Colonic mucosa (tissue), 4 donors: ENCODE results near the gene GPC5. TPM values are rescaled to one million over a fixed set of nuclear protein-coding genes. Genes with fewer than 3 reads are reported as not detected.
"Not testable (repeated sequence)": the region's sequence is repeated elsewhere in the genome, so short reads cannot be mapped to it uniquely, and the experiment has no call there.

Experiments
- DNase-seq: peaks from one replicate; pipeline ENCODE4 v3.0.0-alpha.2; 2020
- H3K27ac ChIP-seq: fragments of 200-600 bp; one replicate; pipeline ENCODE4 v1.8.0; 2021
- H3K27me3 ChIP-seq: fragments of 200-600 bp; one replicate; pipeline ENCODE4 v1.8.0; 2021
- H3K36me3 ChIP-seq: fragments of 200-600 bp; one replicate; pipeline ENCODE4 v1.8.0; 2021
- H3K4me1 ChIP-seq: fragments of 200-600 bp; one replicate; pipeline ENCODE4 v1.8.0; 2021; ENCODE audit warnings: mild to moderate bottlenecking
- H3K4me3 ChIP-seq: fragments of 200-600 bp; one replicate; pipeline ENCODE4 v1.8.0; 2021
- H3K9ac ChIP-seq, 2 donors: one replicate each; pipeline ENCODE4 v1.7.0; 2013; ENCODE audit warnings: control low read depth in 2 of 2, low read depth in 2 of 2, low read length in 2 of 2
- H3K9me3 ChIP-seq: fragments of 200-600 bp; one replicate; pipeline ENCODE4 v1.8.0; 2021
- CTCF ChIP-seq: fragments of 200-600 bp; IDR thresholded peaks from one replicate; pipeline ENCODE4 v1.8.0; 2022; ENCODE audit warnings: antibody characterized with exemption, mild to moderate bottlenecking
- intact Hi-C: fragments of 100-400 bp; cut with DNase I; formaldehyde crosslinking; loops from one replicate; pipeline ENCODE4 v1.14.1; 2022
- total RNA-seq, 2 donors: library from RNA; stranded (reverse); fragmentation: NEBNext Ultra II Directional in 1 of 2; extraction: Animal tissue kit (Norgen Biotek cat#: 25700) in 1 of 2; gene quantifications; one replicate each; pipeline ENCODE4 v1.2.1, GENCODE V29; 2021
- donor health status: healthy.
- donor health status: DM: no; HTN: no; CAD: no.
- donor health status: DM: no; HTN: no; CAD: no.

The GPC5 gene
- total RNA-seq, 2 donors from 2014 or later = 0.42 TPM; not detected in 1

GRCh38 chr13:92510416-92510815, 1112.0 kb downstream of the GPC5 start:
- no peak for TF ChIP-seq CTCF
- no peaks in the 10 kb centered on the region for H3K9me3 ChIP-seq
- no peak overlapping the region for H3K9ac ChIP-seq
- no peak overlapping the region for H3K27ac ChIP-seq
- no peak overlapping the region for H3K4me3 ChIP-seq
- no peaks in the 10 kb centered on the region for H3K4me1 ChIP-seq
- H3K27me3 ChIP-seq = no peaks in the 10 kb centered on the region
- no peaks in the 10 kb centered on the region for H3K36me3 ChIP-seq
- DNase-seq = no peak
- intact Hi-C loops = no loop called here

GRCh38 chr13:92512852-92513251, 1114.4 kb downstream of the GPC5 start:
- intact Hi-C loops = no loop called here
- DNase-seq = no peak

GRCh38 chr13:92513672-92514071, 1115.3 kb downstream of the GPC5 start:
- no peak overlapping the region for H3K4me3 ChIP-seq
- no peaks in the 10 kb centered on the region for H3K36me3 ChIP-seq
- DNase-seq = no peak
- TF ChIP-seq CTCF = no peak
- intact Hi-C loops = no loop called here
- H3K4me1 ChIP-seq = no peaks in the 10 kb centered on the region
- no peak overlapping the region for H3K27ac ChIP-seq
- H3K9ac ChIP-seq = no peak overlapping the region
- H3K27me3 ChIP-seq = no peaks in the 10 kb centered on the region
- no peaks in the 10 kb centered on the region for H3K9me3 ChIP-seq

More at GRCh38 chr13:92512852-92513251, 1114.4 kb downstream of the GPC5 start:
- Histone ChIP-seq H3K9me3 (no peaks in the 10 kb centered on the region), H3K27ac (no peak overlapping the region), H3K4me3 (no peak overlapping the region), H3K36me3 (no peaks in the 10 kb centered on the region), H3K27me3 (no peaks in the 10 kb centered on the region), H3K9ac (no peak overlapping the region), H3K4me1 (no peaks in the 10 kb centered on the region)
- no peak for TF ChIP-seq CTCF

- Histone ChIP-seq H3K36me3 (no peaks in the 10 kb centered on the region), H3K27ac (no peak overlapping the region), H3K27me3 (no peaks in the 10 kb centered on the region), H3K4me3 (no peak overlapping the region), H3K9ac (no peak overlapping the region), H3K4me1 (no peaks in the 10 kb centered on the region), H3K9me3 (no peaks in the 10 kb centered on the region)
- DNase-seq = no peak
- intact Hi-C loops = no loop called here
- TF ChIP-seq CTCF = no peak
These were observed 1116.2 kb downstream of the GPC5 start for GRCh38 chr13:92514420-92515125.

GRCh38 chr13:92516878-92517277, 1118.5 kb downstream of the GPC5 start:
- H3K4me1 ChIP-seq, H3K27me3 ChIP-seq, H3K9ac ChIP-seq, H3K9me3 ChIP-seq, intact Hi-C loops, DNase-seq, H3K27ac ChIP-seq, H3K36me3 ChIP-seq, H3K4me3 ChIP-seq: not testable (repeated sequence)

GRCh38 chr13:92518622-92519021, 1120.2 kb downstream of the GPC5 start:
- DNase-seq, H3K4me3 ChIP-seq, intact Hi-C loops, H3K27me3 ChIP-seq, H3K36me3 ChIP-seq, H3K4me1 ChIP-seq, H3K9me3 ChIP-seq, H3K9ac ChIP-seq, H3K27ac ChIP-seq: not testable (repeated sequence)
